Activated T-helper 1 cell treated with Interleukin-2 at 50 U/mL for 16 hours (primary cell): ENCODE measurements around the gene SFRP4.
"Not testable (repeated sequence)": the region's sequence is repeated elsewhere in the genome, so short reads cannot be mapped to it uniquely, and the experiment has no call there.

Experiments
- DNase-seq: peaks from one replicate; pipeline ENCODE4 v3.0.0-alpha.2; 2020; ENCODE audit warnings: low read depth

Gene SFRP4

DNA sequence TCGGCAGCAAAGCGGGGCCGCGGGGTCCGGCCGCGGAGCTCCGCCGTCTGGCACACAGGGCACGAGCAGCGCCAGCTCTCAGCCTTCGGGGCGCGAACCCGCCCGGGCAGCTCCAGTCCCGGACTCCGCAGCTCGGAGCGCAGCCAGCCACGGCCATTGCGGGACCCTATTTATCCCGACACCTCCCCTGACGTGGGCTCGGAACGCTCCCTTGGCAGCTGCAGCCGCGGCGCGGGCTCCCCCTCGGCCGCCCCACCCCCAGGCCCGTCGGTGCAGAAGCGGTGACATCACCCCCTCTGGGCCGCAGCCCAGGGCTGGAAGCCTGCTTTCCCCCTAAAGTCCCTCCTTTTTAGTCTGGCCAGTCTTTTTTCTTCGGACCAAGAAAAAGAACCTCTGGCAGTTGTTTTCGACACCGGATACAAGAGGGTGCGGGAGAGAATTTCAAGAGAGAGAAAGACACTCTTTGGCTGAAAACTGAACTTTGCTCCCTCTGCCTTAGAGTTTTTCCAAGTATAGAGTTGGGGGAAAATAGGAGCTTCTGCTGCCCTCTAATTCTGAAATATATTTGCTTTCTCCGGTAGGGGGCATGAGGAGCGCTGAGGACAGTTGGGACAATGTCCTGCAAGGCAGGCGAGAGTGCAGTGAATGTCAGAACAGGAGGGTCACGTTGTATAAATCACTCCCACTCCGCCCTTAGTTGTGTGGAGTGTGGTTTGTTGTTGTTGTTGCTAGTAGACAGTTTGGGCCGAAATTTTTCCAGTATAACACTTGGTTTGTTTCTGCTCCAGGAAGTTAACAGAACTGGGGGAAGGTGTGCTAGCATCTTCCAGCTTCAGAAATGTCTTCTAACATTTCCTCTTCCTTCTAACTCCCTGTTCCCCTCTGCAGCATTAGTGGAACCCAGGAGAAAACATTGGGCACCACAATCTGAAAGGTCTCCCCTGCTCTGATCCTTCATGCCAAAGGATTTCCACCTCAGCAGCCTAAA is at the start of gene SFRP4:
SFRP4 (minus strand) TSS at position 145 of the 988 bp plus-strand sequence. CDS start 280 bp downstream, outside the sequence.
- no peak for DNase-seq

DNA sequence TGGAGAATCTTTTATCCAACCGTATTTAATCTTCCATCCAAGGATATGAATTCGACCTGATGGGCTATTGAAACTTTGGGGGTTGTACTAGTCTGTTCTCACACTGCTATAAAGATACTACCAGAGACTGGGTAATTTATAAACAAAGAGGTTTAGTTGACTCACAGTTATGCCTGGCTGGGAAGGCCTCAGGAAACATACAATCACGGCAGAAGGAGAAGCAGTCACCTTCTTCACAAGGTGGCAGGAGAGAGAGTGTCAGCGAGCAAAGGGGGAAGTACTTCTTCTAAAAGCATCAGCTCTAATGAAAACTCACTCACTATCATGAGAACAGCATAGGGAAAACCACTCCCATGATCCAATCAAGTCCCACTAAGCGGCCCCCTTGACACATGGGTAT is 47.6 kb upstream of the SFRP4 start:
- DNase-seq: no peak

DNA sequence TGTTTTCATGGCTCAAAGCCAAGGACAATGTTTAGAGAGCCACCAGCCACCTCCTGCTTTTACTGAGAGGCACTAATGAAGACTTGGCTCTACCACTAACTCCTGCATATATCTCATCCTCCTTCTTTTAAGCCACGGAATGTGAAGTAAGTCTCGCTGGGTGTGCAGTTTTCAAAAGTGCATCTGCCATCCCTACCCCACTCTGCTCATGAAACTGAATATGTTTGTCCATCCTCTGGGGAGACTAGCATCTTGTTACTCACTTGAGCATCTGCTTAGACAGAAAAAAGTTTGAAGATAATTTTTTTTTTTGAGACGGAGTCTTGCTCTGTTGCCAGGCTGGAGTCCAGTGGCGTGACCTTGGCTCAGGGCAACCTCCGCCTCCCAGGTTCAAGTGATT is 44.6 kb upstream of the SFRP4 start:
- DNase-seq: no peak

DNA sequence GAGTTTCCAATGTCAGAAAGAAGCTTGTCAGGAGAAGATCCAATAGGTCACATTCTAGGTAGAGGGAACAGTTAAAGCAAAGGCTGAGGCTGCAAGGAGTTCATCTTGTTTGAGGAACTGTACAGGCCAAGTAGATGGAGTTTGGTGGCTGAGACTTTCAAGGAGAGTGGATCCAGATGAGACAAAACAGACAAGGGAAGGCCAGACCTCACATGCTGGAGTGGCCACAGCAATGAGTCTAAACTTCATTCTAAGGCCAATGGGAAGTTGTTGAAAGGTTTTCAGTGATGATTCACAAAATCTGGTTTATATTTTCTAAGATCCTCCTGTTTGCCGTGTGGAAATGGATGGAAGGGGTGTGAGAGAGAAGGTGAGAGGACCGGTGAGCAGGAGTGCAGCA is 43.9 kb upstream of the SFRP4 start:
- no peak for DNase-seq

DNA sequence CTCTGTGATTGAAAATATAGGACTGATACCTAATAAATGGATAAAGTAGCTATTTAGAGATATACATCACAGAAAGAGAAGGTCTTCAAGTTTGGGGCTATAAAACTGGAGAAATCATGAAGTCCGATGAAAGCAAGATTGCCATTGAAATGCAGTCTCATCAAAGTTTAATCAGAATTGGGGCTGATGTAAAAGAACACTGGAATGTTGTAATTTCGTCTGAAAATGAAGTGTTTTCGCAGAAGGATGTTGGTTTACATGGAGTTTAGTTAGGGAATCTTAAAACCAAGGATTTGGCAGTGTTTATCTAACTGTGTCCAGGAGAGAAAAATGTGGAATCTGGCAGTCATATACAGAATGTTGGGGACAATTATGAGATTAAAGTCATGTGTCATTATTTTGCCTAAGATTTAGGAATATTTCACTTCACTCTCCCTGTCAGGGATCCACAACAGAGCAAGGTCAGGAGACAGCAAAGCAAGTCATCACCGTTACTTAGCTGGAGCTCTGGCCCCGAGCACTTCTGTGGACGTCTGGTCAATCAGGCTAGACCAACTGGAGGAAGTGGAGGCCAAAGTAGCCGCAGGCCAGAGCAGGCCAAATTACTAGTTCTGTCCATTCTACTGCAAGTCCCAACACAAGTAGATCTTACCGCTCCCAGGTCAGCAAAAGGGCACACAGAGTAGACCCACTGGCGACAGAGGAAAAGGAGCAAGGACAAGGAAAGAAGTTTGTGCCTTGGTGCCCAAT is 40.8 kb upstream of the SFRP4 start:
- DNase-seq: no peak

DNA sequence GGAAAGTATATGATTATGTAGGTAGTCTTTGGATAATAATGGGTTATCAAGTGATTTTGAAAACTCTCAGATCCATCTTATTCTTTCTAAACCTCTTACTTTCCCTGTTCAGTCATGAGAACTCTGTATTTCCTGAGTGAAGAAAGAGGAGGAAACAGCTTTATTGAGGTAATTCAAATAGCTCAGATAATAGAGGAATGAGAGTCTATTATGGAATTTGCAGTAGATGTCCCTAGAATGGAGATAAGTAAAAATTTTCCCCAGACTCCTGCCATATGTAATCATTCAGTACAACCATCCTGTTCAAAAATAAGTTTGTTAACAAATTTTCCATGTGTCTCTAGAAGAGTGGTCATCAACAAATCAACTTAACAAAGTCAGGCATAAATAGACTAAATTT is 40.2 kb upstream of the SFRP4 start:
- DNase-seq: no peak

DNA sequence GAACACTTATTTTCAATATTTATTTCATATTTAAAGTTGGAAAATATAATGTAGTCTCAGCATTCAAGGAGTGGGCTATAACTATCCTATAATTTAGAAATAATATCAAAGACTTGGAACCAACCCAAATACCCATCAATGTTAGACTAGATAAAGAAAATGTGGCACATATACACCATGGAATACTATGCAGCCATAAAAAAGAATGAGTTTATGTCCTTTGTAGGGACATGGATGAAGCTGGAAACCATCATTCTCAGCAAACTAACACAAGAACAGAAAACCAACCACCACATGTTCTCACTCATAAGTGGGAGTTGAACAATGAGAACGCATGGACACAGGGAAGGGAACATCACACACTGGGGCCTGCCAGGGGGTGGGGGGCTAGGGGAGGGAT is 37.6 kb upstream of the SFRP4 start:
- not testable (repeated sequence) for DNase-seq

DNA sequence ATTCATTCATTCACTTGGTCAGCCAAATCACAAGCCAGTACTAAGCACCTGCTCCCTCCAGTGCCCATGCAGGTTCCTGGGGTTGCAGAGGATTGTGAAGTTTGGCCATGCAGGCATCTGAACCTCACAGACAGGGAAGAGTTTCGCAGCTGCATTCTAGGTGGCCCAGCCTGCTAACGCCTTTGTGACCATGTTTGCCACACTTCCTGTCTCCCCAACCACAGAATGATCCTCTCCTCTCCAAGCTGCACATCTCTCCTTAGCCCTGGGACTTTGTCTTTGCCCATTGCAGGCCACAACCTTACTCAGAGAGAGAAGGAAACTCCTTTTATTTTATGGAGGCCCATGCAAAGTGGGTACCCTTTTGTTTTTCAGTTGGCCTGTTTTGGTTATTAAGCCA is 35.6 kb upstream of the SFRP4 start:
- DNase-seq: no peak

DNA sequence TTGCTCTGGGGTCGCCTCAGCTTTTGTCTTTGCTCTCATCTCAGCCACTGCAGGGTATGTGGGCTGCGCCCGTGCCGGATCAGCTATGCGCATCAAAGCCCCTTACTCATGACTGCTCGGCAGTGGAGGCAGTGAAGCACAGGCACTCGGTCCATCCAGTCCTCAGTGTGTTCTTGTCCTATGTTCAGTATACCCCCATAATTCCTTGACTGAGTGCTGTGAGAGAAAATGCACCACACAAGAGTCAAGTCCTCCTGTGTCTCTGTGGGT is 31.3 kb upstream of the SFRP4 start:
- DNase-seq: no peak

DNA sequence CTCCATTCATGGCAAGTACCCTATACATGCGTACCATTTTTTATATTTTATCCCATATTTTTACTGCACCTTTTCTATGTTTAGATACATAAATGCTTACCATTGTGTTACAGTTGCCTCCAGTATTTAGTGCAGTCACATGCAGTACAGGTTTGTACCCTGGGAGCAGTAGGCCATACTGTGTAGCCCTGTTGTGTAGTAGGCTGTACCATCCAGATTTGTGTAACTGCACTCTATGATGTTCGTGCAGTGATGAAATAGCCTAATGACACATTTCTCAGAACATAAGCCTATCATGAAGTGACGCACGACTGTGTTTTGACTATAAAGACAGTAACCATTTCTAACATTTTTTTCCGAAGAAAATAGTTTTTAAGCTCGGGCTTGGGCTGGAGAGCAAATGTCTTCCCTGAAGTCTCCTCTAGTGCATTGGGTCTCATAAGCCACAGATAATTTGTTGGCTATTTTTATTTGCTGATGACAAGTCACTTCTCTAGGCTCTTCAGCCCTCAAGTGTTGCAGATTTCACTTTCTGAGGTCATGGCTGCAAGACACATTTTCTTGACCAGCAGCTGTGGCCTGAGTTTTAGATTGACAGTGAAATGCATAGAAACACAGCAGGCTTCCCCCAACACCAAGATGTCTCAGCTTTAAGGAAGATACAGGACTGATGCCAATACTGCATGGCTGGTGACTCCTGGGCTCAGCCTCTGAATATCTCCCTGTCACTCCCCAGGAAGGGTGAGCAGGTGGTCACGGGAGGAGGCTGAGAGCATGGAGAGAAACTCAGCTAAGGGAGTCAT is 30.7 kb upstream of the SFRP4 start:
- DNase-seq: no peak

DNA sequence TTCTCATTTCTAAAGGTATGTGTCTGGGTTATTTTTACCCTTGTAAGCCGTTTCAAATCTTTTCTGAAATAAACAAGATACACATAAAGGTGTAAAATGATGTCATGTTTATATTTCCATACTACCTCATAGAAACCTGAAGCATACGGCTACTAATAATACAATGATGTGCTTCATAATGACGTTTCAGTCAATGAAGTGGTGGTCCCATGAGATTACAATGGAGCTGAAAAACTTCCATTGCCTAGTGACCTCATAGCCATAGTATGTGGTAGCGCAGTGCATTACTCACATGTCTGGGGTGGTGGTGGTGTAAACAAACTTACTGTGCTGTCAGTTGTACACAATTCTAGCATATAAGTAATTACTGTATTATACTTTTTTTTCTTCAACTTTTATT is 28.7 kb upstream of the SFRP4 start:
- no peak for DNase-seq

DNA sequence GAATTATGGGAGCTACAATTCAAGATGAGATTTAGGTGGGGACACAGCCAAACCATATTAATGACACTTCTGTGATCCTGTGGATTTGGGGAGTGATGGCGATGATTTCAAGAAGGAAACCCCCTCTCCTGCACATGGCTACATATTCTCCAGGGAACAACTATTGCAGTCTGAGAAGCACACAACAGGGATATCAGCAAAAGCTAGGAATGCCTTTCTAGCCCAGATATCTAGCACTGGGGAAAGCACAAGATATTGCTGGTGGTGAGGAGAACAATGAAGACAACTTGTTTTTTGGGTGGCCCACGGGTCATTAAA is 28.1 kb upstream of the SFRP4 start:
- no peak for DNase-seq

DNA sequence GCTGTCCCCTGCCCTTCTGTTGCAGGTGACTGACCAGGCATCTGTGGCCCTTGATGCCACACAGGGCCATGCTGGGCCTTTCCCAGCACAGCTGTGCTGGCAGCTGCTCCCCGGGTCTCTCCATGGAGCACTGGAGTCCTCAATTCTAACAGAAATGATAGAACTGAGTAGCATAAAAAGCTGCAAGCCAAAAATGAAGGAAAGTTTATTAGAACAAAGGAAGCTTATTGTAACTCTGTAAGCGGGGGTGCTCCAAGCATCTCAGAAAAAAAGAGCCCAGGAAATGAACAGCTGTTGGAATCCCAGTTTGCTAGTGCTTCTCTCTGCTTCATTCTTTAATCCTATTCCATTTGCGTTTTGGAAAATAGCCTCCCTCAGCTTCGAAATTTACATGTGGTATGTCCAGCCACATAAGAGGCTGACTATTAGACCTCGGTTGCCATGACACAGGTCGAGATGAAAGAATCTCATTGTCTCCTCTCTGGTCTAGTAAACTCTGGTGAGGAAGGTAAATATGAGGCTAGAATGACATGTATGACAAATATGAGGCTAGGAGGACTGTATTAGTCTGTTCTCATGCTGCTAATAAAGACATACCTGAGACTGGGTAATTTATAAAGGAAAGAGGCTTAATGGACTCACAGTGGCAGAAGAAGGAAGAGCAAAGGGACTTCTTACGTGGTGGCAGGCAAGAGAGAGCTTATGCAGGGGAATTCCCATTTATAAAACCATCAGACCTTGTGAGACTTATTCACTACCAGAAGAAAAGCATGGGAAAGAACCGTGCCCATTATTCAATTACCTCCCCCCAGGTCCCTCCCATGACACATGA is 27.5 kb upstream of the SFRP4 start:
- DNase-seq: no peak

DNA sequence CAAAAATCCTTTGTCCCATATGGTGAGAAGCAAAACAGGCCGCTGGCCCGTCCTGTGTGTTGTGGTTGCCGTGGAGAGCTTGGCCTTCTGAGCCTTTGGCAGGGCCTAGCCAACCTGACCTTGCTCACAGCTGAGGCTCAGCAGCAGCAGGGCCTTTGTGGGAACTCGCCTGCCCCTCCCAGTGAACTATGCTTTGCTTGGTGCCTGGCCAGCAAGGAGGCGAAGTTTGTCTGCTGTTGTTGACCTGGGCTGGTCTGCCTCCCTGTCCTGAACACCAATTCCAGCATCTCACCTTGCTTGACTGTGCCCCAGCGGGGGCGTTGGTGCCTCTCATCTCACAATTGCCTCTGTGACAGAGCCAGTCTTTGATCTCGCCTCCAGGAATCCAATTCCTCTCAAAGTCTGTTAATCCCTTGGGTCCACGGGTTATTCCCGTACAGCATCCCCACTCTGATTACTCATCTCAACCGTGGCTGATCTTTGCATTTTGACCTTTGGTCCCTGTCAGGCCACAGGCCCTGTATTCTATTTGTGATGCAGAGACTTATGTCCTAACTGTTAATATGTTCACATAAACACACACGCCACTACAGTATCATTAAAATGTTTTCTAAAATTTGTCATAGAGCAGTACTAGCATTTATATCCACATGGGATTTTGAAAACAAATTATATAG is 26.5 kb upstream of the SFRP4 start:
- DNase-seq: no peak

DNA sequence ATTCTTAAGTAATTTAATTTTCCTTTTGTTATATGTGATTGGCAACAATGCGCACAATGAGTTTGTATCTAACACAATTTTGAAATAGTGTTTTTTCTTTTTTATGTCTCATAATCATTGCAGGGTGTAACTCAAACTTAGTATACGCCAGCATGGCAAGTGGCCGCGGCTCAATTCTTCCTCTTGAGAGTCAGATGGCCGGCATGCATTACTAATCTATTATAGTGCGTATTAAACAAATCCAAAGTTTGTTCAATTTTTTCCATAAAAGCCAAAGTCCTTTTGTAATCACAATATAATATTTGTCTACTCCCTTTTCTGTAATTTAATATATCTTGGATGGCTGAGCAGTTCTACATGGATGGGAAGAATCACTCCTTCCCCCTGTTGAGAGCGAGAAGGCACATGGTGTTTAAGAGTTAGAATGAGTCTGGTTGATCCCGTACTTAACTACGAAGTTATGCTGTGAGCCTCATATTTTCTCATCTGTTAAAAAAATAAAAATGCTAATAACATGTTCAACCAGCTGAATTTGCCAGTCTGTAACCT is 16.5 kb upstream of the SFRP4 start:
- DNase-seq: no peak

DNA sequence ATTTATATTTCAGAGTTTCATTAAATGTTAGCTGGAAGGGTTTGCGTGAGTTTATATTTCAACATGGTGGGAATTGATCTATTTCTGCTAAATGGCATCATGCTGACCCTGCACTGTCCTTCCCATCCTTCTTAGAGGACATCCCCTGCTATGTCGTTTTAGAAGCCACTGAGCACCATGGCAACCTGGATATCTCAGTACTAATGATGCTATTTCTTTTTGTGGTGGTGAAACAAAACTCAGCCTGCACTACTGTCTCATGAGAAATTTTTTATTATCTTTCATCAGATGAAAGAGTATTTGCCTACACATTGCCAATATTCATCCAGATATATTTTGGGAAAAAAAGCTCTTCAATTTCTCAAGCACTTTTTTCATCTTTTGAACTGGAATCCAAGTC is 15.9 kb upstream of the SFRP4 start:
- no peak for DNase-seq

DNA sequence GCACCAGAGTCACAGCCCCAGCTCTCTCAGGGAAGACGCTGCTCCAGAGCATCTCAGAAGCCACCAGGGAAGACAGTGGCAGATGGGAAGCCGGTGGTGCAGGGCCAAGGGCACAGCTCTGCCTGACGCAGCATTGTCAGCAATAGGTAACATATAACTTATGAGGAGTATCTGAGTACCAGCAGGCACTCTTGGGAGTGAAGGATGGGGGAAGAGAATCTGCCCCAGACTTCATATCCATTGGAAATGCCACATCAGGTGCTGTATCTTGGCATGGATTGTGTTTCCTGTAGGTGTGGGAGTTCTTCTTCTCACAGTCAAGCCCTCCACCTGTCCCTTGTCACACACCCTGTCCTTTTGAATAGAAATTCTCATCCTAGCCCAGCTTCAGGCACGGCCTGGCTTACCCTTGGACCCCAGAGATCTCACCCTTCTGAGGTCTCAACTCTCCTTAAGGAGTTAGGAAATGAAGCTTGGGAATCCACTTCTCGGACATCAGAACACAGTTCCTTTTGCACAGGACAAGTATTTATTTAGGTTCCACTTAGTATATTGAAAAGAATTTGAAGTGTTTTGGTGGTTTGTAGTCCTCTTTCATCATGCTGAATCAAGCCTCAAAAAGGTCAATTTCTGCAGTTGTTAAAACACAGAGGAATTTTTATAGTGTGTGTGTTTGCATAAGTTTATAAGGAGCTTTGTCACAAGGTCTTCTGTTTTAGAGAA is 13.8 kb upstream of the SFRP4 start:
- DNase-seq: no peak

DNA sequence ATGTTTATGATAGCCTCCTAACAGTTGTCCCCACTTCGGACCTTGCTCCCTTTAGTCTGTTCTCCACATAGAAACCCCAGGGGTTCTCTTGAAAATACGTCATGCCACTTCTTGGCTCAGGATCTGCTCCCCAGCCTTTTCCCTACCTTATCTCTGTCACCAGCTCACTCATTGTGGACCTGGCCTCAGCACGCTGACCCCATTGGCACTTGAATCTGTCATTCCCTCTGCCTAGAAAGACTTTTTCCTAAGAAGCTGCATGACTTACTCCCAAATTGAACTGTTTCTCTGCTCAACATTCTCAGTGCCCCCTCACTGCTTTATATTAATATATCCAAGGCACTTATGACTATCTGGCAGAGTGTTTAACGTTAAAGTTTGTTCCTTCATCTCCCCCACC is 12.3 kb upstream of the SFRP4 start:
- no peak for DNase-seq

DNA sequence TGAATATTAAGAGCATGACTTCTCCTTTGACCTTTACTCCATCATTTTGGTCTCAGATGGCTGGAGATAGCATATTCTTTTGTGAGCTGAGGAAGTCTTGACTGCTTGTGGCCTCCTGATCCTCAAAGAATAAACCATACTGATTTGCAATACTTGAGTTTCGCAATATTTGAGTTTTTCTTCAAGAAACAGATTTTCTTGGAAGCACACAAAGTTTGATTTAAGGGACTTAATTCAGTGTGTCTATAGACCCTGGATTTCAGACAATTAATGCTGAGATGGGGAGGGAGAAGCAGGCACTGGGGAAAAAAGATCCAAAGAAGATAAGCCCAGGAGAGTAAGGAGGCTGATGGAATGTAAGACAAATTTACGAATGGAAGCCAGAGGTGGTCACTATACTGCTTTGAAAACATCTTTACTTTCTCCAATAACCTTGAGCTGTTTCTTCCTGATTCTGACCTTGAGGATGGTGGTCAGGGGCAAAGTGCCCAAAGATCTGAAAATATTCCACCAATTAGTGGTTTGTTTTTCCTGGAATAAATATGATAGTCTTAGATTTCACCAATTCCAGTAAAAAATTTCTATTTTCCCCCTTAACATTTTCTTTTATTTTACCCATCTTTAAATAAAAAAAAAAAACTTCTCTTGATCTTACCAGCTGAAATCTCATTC is 11.3 kb upstream of the SFRP4 start:
- DNase-seq: no peak

DNA sequence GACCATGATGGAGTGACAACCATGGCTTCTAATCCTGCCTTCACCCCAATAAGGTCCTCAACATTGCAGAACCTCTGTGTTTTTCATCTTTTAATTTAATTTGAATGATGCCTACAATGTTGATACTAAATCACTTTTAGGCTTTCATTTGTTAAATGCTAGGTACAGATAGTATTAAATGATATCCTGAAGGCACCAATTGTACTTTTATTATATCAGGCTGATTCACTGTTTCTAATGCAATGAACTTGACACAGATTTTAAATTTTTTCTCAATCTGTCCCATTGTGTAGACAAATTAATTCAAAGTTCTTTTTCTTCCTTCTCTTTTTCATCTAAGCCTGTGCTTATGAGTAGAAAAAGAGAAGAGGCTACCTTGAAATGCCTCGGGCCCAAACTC is 9.0 kb upstream of the SFRP4 start:
- no peak for DNase-seq
